ENCODE measurements around the gene PMEPA1.

PMEPA1 gene

DNA sequence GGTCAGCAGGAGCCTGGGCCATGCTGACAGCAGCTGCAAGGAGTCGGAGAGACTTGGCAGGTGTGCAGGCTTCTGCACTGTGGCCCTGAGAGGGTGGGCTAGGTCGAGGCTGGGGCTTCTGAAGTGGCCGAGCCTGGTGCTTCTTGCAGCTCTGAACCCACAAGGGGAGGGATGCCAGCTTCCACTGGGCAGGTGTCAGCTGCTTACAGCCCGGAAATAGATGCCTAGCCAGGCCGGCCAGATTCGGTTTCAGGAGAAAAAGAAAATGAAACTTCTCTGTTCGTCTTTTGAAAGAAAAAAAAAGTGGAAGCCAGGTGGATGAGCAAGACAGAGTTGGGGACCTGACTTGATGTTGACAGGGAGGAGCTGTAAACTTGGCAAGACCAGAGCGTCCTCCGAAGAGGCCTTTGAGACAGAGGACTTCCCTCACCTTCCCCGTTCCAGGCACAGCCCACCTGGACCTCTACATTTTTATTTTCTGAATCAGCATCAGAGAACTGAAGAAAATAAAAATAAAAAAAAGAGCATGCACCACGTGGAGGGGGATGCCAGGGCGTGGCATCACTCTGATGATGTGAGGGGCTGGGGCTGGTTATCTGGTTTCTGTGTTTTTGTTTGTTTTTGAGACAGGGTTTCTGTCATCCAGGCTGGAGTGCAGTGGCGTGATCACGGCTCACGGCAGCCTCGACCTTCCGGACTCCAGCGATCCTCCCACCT, 89.4 kb downstream of the PMEPA1 start, which contains the start of gene ZBP1:
Gene ZBP1 (minus strand): TSS at position 153 of the 717 bp plus-strand sequence. CDS start 131 bp downstream, at position 22.
- Histone ChIP-seq H3K27me3 (ENCODE audit: control insufficient read depth, insufficient read depth, low read length) (peaks cover 32% of the 10 kb centered on the region), H3K4me3 (ENCODE audit: low read length) (no peak within 1 kb of the TSS), H3K9me3 (replicated peaks; ENCODE audit: low read length) (no peaks in the 10 kb centered on the region), H3K4me2 (ENCODE audit: low read length) (no peak within 1 kb of the TSS), H3K36me3 (ENCODE audit: insufficient read depth, low read length) (no peaks in the 10 kb centered on the region), H3K9ac (ENCODE audit: low read depth, low read length) (no peak within 1 kb of the TSS), H3K4me1 (ENCODE audit: control insufficient read depth, insufficient read depth, low read length) (peaks cover 6% of the 10 kb centered on the region)

DNA sequence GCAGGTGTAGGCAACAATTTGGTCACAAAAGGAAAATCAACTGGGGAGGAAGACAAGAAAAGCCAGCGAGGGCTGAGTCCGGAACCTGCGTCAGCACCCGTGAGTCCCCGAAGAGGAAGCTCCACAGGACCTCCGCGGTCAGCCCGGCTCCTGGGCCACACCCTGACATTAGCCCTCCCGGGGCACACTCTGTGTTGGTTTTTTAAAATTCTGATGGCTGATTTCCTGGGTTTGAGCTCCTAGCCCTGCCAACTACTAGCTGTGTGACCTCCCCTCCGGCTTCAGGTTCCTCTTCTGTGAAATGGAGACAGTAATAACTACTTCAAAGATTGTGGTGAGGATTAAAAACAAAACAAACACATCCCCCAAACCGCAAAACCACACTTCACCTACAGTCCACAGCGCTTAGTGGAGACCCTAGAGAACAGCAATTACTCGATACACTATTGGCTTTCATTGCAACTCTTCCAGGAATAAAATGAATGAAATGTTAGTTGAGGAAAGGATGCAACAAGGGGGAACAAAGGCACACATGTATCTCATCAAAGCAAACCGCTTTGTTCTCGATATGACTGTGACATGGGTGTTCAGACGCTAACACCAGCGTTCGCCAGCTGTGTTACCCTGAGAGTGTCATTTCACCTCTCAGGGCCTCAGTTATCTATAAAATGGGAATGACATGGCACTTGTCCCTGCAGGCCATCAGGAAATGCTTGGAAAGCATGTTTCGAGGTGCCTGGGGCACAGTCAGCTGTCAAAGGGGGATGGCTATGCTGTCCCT, 90.6 kb downstream of the PMEPA1 start:
- no peak overlapping the region for H3K4me3 ChIP-seq (ENCODE audit: low read length)
- no peaks in the 10 kb centered on the region for H3K36me3 ChIP-seq (ENCODE audit: insufficient read depth, low read length)
- H3K4me1 ChIP-seq (ENCODE audit: control insufficient read depth, insufficient read depth, low read length): peaks cover 6% of the 10 kb centered on the region
- H3K27me3 ChIP-seq (ENCODE audit: control insufficient read depth, insufficient read depth, low read length): peaks cover 42% of the 10 kb centered on the region
- H3K9me3 ChIP-seq (replicated peaks; ENCODE audit: low read length): no peaks in the 10 kb centered on the region
- H3K9ac ChIP-seq (ENCODE audit: low read depth, low read length): no peak overlapping the region
- no peak overlapping the region for H3K4me2 ChIP-seq (ENCODE audit: low read length)

DNA sequence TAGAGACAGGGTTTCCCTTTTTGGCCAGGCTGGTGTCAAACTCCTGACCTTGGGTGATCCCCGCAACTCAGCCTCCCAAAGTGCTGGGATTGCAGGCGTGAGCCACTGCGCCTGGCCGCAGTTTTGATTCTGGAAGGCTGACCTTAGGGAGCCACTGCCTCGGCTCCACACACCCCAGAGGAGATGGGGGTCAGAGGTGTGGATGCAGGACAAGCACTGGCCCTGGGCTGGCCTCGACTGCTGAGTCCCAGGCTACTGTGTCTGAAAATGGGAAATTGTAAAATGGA, 91.1 kb downstream of the PMEPA1 start:
- no peaks in the 10 kb centered on the region for H3K36me3 ChIP-seq (ENCODE audit: insufficient read depth, low read length)
- no peak overlapping the region for H3K9ac ChIP-seq (ENCODE audit: low read depth, low read length)
- H3K9me3 ChIP-seq (replicated peaks; ENCODE audit: low read length): no peaks in the 10 kb centered on the region
- no peak overlapping the region for H3K4me2 ChIP-seq (ENCODE audit: low read length)
- peaks cover 42% of the 10 kb centered on the region for H3K27me3 ChIP-seq (ENCODE audit: control insufficient read depth, insufficient read depth, low read length)
- no peak overlapping the region for H3K4me3 ChIP-seq (ENCODE audit: low read length)
- peaks cover 6% of the 10 kb centered on the region for H3K4me1 ChIP-seq (ENCODE audit: control insufficient read depth, insufficient read depth, low read length)

DNA sequence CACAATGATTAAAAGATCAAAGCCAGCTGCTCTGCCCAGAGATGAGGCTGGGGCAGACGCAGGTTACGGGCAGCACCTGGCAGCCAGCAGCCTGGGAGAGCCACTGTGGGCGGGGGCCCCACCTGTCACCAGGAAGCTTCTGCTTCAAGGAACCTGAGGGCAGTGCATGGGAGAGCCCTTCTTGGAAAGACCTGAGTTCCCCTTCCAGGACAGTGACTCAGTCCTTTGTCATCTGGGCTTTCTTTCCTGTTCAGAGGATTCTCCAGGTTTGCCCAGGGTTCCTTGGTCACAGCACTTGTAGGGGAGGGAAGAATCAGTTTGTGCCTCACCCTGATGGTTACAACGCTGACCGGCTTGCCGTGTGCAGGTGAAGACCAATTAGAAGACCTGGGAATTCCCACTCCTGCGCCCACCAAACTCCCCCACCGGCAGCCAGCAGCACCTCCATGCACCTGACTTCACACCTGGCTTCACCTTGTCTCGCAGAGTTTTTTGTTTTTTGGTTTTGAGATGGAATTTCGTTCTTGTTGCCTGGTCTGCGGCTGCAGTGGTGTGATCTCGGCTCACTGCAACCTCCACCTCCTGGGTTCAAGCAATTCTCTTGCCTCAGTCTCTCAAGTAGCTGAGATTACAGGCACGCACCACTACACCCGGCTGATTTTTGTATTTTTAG, 91.6 kb downstream of the PMEPA1 start:
- Histone ChIP-seq H3K9me3 (replicated peaks; ENCODE audit: low read length) (no peaks in the 10 kb centered on the region), H3K36me3 (ENCODE audit: insufficient read depth, low read length) (no peaks in the 10 kb centered on the region), H3K27me3 (ENCODE audit: control insufficient read depth, insufficient read depth, low read length) (peaks cover 47% of the 10 kb centered on the region), H3K4me1 (ENCODE audit: control insufficient read depth, insufficient read depth, low read length) (peaks cover 6% of the 10 kb centered on the region), H3K4me3 (ENCODE audit: low read length) (no peak overlapping the region), H3K4me2 (ENCODE audit: low read length) (no peak overlapping the region), H3K9ac (ENCODE audit: low read depth, low read length) (no peak overlapping the region)

DNA sequence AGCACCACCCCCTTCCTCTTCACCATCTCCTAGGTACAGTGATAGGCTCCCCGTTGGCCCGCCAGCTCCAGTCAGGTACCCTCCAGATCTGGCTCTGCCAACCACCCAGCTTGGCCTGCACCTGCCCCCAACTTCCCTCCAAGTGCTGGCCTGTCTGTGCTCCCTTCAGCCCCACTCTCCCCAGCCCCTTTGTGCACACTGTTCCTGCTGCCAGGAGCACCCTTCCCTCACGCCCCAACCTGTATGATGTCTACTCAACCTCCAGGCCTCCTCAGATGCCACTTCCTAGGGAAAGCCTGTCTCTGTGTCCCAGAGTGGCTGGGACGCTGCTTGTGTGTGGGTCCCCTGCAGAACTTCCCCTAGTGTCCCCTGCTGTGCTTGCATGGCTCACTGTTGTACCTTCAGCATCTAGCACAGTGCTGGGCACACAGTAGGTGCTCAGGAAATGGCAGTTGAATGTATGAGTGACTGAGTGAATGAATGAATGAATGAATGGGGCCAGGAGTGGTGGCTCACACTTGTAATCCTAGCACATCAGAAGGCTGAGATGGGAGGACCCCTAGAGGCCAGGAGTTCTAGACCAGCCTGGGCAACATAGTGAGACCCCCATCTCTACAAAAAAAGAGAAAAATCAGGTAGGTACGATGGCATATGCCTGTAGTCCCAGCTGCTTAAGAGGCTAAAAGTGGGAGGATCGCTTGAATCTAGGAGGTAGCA, 92.6 kb downstream of the PMEPA1 start:
- no peaks in the 10 kb centered on the region for H3K36me3 ChIP-seq (ENCODE audit: insufficient read depth, low read length)
- H3K27me3 ChIP-seq (ENCODE audit: control insufficient read depth, insufficient read depth, low read length): peaks cover 54% of the 10 kb centered on the region
- H3K4me2 ChIP-seq (ENCODE audit: low read length): no peak overlapping the region
- H3K9me3 ChIP-seq (replicated peaks; ENCODE audit: low read length): no peaks in the 10 kb centered on the region
- H3K9ac ChIP-seq (ENCODE audit: low read depth, low read length): no peak overlapping the region
- no peaks in the 10 kb centered on the region for H3K4me1 ChIP-seq (ENCODE audit: control insufficient read depth, insufficient read depth, low read length)
- no peak overlapping the region for H3K4me3 ChIP-seq (ENCODE audit: low read length)

DNA sequence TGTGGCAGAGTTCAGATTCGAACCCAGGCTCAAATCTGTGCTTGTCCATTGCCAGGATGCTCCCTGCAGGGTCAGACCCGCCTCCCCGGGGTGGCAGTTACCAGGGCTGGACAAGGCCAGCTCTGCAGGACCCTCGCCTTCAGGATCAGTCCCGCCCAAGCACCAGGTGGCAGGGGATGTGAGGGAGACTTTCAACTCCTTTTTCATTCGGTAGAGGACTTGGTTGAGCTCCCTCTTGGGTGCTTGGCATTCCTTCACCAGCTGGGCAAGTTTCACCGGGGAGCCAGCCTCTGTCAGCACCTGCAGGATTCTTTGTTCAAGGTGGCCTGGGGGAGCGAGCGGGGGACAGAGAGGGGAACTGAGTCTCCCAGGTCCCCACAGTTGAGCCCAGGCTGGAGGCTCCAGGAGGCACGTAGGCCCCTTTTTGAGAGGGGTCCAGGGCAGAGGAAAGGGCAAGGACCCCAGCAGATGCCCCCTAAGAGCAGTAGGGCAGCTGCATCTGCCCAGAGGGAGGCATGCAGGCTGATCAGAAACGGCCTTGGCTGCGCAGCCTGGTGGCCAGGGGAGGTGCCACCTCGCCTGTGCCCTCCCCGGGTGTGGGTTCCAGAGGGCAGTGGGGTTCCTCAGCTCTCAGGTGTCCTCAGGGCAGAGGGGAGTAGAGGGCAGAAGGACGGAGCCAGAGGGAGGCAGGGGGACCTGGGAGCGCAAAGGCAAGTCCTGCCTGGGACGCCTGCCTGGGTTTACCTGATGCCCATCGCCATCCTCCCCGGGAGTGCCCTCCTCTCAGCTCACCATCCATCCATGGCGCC, 93.5 kb downstream of the PMEPA1 start:
- Histone ChIP-seq H3K4me1 (ENCODE audit: control insufficient read depth, insufficient read depth, low read length) (no peaks in the 10 kb centered on the region), H3K27me3 (ENCODE audit: control insufficient read depth, insufficient read depth, low read length) (peaks cover 59% of the 10 kb centered on the region), H3K4me3 (ENCODE audit: low read length) (no peak overlapping the region), H3K9ac (ENCODE audit: low read depth, low read length) (no peak overlapping the region), H3K4me2 (ENCODE audit: low read length) (no peak overlapping the region), H3K36me3 (ENCODE audit: insufficient read depth, low read length) (no peaks in the 10 kb centered on the region), H3K9me3 (replicated peaks; ENCODE audit: low read length) (no peaks in the 10 kb centered on the region)

DNA sequence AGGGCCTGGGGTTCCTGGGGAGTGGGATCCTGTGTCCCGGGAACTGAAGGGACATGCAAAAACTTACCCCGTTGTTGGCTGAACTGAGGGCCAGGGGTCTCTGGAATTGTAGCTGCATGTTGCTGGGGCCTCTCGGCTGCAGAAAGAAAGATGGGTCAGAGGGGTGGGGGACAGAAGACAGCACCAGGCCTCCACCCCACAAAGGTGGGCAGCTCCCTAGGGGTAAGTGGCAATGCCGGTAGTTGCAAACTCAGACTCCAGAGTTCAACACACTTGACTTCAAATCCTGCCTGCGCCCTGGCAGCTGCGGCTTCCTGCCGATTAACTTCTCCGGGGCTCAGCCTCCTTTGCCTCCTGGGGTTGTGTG, 94.4 kb downstream of the PMEPA1 start:
- Histone ChIP-seq H3K36me3 (ENCODE audit: insufficient read depth, low read length) (no peaks in the 10 kb centered on the region), H3K4me3 (ENCODE audit: low read length) (no peak overlapping the region), H3K4me1 (ENCODE audit: control insufficient read depth, insufficient read depth, low read length) (no peaks in the 10 kb centered on the region), H3K9me3 (replicated peaks; ENCODE audit: low read length) (no peaks in the 10 kb centered on the region), H3K4me2 (ENCODE audit: low read length) (no peak overlapping the region), H3K27me3 (ENCODE audit: control insufficient read depth, insufficient read depth, low read length) (peaks cover 61% of the 10 kb centered on the region), H3K9ac (ENCODE audit: low read depth, low read length) (no peak overlapping the region)

DNA sequence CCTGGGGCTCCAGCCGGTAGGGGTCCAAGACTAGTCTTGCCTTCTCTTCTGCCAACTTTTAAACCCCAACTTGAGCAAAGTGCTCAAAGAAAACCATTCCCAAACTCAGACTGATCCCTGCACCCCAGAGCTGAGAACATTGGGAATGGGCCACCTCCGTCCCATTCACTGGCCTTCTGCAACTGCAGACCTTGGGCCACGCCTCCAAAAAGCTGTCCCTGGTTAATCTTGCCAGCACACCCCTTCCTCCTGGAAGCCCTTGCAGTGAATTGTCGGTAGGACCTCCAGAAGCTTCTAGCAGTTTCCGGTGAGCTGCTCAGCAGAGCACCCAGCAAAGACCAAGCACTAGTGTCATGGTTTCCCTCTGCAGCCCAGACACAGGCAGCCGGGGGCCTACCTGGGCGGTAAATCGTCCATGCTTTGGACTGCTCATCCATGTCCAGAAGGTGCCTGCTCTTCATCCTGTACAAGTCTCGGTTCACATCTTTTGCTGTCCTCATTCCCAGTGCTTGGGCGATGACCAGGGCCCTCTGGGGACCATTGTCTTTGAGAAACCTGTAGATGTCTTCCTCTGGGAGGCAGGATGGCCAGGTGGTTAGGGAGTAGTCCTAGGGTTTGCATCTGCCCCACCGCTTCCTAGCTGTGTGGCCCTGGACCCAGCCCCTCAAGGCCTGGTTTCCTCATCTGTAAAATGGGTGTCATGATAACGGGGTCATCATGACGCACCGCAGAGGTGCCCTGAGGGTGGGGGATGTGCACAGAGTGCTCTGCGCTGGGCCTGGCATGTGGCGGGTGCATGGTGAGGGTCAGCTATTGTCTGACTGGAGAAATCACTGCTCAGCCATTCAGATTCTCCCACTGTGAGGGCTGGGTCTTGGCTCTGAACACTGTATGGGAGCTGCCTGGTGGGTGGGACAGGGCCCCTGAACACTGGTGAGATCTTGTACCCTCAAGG, 95.0 kb downstream of the PMEPA1 start:
- H3K4me1 ChIP-seq (ENCODE audit: control insufficient read depth, insufficient read depth, low read length): no peaks in the 10 kb centered on the region
- peaks cover 63% of the 10 kb centered on the region for H3K27me3 ChIP-seq (ENCODE audit: control insufficient read depth, insufficient read depth, low read length)
- no peaks in the 10 kb centered on the region for H3K36me3 ChIP-seq (ENCODE audit: insufficient read depth, low read length)
- H3K4me3 ChIP-seq (ENCODE audit: low read length): no peak overlapping the region
- no peak overlapping the region for H3K9ac ChIP-seq (ENCODE audit: low read depth, low read length)
- no peak overlapping the region for H3K4me2 ChIP-seq (ENCODE audit: low read length)
- H3K9me3 ChIP-seq (replicated peaks; ENCODE audit: low read length): no peaks in the 10 kb centered on the region

DNA sequence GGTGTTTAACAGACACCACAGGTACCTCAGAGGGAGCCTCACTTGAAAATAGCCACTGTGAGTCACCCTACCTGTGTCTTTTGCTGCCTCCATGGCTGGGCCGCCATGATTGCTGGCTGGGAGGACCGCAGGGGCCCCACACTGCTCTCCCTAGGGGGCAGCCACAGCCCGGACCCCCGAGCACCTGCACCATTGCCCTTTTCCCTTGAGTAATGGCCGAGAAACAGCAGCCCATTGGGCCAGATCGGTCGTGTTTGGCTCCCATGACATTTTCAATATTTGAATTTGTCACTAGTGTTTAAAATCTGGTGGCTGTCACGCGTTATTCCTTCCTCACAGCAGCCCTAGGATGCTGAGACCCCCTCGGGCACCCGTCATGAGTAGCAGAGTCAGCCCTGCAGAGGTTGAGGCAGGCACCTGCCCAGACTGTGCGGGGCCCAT, 96.3 kb downstream of the PMEPA1 start:
- Histone ChIP-seq H3K27me3 (ENCODE audit: control insufficient read depth, insufficient read depth, low read length) (peaks cover 63% of the 10 kb centered on the region), H3K9me3 (replicated peaks; ENCODE audit: low read length) (no peaks in the 10 kb centered on the region), H3K9ac (ENCODE audit: low read depth, low read length) (no peak overlapping the region), H3K4me2 (ENCODE audit: low read length) (no peak overlapping the region), H3K4me3 (ENCODE audit: low read length) (no peak overlapping the region), H3K4me1 (ENCODE audit: control insufficient read depth, insufficient read depth, low read length) (no peaks in the 10 kb centered on the region), H3K36me3 (ENCODE audit: insufficient read depth, low read length) (no peaks in the 10 kb centered on the region)

DNA sequence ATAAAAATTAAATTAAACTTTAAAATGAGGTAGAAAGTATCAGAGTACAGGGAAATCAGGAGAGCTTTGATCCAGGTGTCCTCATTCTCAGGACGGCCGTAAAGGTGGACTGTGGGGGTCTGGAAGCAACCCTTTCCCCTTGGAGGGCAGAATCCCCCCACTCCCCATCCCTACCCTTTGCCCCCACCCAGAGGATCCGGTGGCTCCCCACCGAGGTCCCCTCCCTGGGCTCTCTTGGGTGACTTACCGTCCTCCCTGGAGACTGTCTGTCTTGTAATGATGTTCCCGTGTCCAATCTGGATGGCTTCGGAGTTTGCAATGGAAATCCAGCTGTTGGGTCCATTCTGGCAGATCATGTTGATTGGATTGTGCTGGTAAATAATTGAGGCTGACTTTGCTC, 96.9 kb downstream of the PMEPA1 start:
- Histone ChIP-seq H3K4me2 (ENCODE audit: low read length) (no peak overlapping the region), H3K27me3 (ENCODE audit: control insufficient read depth, insufficient read depth, low read length) (peaks cover 63% of the 10 kb centered on the region), H3K36me3 (ENCODE audit: insufficient read depth, low read length) (no peaks in the 10 kb centered on the region), H3K9me3 (replicated peaks; ENCODE audit: low read length) (no peaks in the 10 kb centered on the region), H3K4me3 (ENCODE audit: low read length) (no peak overlapping the region), H3K9ac (ENCODE audit: low read depth, low read length) (no peak overlapping the region), H3K4me1 (ENCODE audit: control insufficient read depth, insufficient read depth, low read length) (no peaks in the 10 kb centered on the region)

Data from skeletal muscle satellite cell (primary cell).